GM12891 (cell line): ENCODE results near the gene STAT3.

Experiments
- PAX5 ChIP-seq: IDR thresholded peaks from 2 replicates; pipeline ENCODE4 v1.6.1; 2011; ENCODE audit warnings: low read length, moderate library complexity, mild to moderate bottlenecking; ENCODE audit not compliant: insufficient read depth, severe bottlenecking
- POLR2A ChIP-seq: IDR thresholded peaks from 2 replicates; pipeline ENCODE4 v1.6.1; 2011; ENCODE audit warnings: low read depth, low read length, control low read depth
- POLR2AphosphoS5 ChIP-seq: IDR thresholded peaks from 2 replicates; pipeline ENCODE4 v1.6.1; 2011; ENCODE audit warnings: low read depth, low read length, control low read depth
- POU2F2 ChIP-seq: IDR thresholded peaks from 2 replicates; pipeline ENCODE4 v1.6.1; 2011; ENCODE audit warnings: low read depth, mild to moderate bottlenecking, control low read depth, low read length, moderate library complexity
- SPI1 ChIP-seq: IDR thresholded peaks from 2 replicates; pipeline ENCODE4 v1.6.1; 2011; ENCODE audit warnings: low read depth, low read length, control low read depth
- TAF1 ChIP-seq: IDR thresholded peaks from 2 replicates; pipeline ENCODE4 v1.6.1; 2011; ENCODE audit warnings: low read depth, low read length, control low read depth

DNA sequence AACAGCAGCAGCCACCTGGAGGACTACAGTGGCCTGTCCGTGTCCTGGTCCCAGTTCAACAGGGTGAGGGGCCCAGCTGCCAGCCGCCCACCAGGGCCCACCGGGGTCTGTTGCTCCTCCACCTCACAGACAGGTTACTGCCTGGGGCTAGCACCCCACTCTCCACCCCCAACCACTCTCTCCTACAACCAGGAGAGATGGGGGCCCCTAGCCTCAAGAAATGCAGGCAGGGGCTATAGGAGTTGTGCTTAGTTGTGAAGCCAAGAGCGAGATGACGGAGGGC, 81.9 kb downstream of the STAT3 start:
- no peak for TF ChIP-seq SPI1
- TF ChIP-seq POLR2AphosphoS5 = no peak
- no peak for TF ChIP-seq TAF1
- TF ChIP-seq POLR2A = no peak
- no peak for TF ChIP-seq POU2F2
- TF ChIP-seq PAX5 = no peak
